ENCODE measurements around the gene TBXAS1. TPM values are rescaled to one million over a fixed set of nuclear protein-coding genes. Genes with fewer than 3 reads are reported as not detected.

The TBXAS1 gene
- total and polyA plus RNA-seq, 2 of the 8 experiments (the other 6 are each of a cell fraction or from before 2014, with no cell fraction given): 0.86 to 2.1 TPM

GRCh38 chr7:139798892-139799291, 30.2 kb upstream of the TBXAS1 start:
- ChIA-PET POLR2A (ENCODE audit: partially characterized antibody) (interaction anchor here (0.9 to 1.1 kb wide), 2 partner anchors 9 to 11 kb away, joined by 3 read pairs; no protein-coding TSS in a partner anchor), CTCF (ENCODE audit: partially characterized antibody) (interaction anchor here (1.5 kb wide), 1 partner anchor 178 kb away, joined by 3 read pairs; no protein-coding TSS in a partner anchor)
- Histone ChIP-seq H3K27me3 (replicated peaks in 1 of 4; ENCODE audit: control insufficient read depth in 3 of 4, extremely low read depth in 1 of 4, insufficient read depth in 3 of 4, low read length in 3 of 4) (no peaks in the 10 kb centered on the region), H3K4ac (replicated peaks; ENCODE audit: insufficient read length, low read depth, low read length) (no peak overlapping the region), H3K9ac (replicated peaks in 1 of 4; ENCODE audit: extremely low read depth in 1 of 4, low read depth in 3 of 4, low read length in 3 of 4) (no peak overlapping the region; a peak in 2 of 7 replicates), H2BK120ac (replicated peaks; ENCODE audit: low read depth, low read length) (no peak overlapping the region), H4K20me1 (replicated peaks in 1 of 2; ENCODE audit: control insufficient read depth in 1 of 2, insufficient read depth in 2 of 2, low read length in 2 of 2) (no peaks in the 10 kb centered on the region), H2BK15ac (ENCODE audit: low read length) (no peak overlapping the region), H3K14ac (ENCODE audit: insufficient read length) (no peak overlapping the region), H3K18ac (ENCODE audit: extremely low read depth, low read length) (no peak overlapping the region), H2BK20ac (ENCODE audit: low read length) (no peak overlapping the region), H2AK5ac (ENCODE audit: low read depth, low read length) (no peak overlapping the region), H3K36me3 (ENCODE audit: control insufficient read depth in 2 of 4, insufficient read depth in 4 of 4, low read length in 3 of 4) (no peaks in the 10 kb centered on the region), H2BK5ac (ENCODE audit: low read depth, low read length) (no peak overlapping the region), H3K79me1 (ENCODE audit: low read depth, low read length) (no peaks in the 10 kb centered on the region), H4K91ac (replicated peaks; ENCODE audit: insufficient read length, low read length) (no peak overlapping the region), H3K9me3 (ENCODE audit: insufficient read depth in 2 of 2, low read depth in 1 of 2, low read length in 1 of 2) (peaks cover 10 to 15% of the 10 kb centered on the region in 2 experiments), H3K56ac (replicated peaks; ENCODE audit: insufficient read length, low read depth, low read length) (no peak overlapping the region), H2BK12ac (ENCODE audit: low read depth, low read length) (no peak overlapping the region), H2AFZ (ENCODE audit: low read length) (no peak overlapping the region), H3K79me2 (ENCODE audit: control insufficient read depth in 1 of 2, insufficient read depth in 2 of 2, low read length in 2 of 2) (no peaks in the 10 kb centered on the region), H4K5ac (ENCODE audit: insufficient read length, low read depth, low read length) (no peak overlapping the region), H3K23me2 (ENCODE audit: low read depth, low read length) (no peaks in the 10 kb centered on the region), H3K27ac (ENCODE audit: low read depth, low read length) (no peak overlapping the region), H3K23ac (ENCODE audit: insufficient read length) (no peak overlapping the region), H3K4me2 (ENCODE audit: insufficient read depth in 1 of 2, low read depth in 2 of 2, low read length in 2 of 2) (no peak overlapping the region), H3K4me3 (ENCODE audit: extremely low read depth in 1 of 4, insufficient read depth in 2 of 4, low read depth in 3 of 4, low read length in 4 of 4) (no peak overlapping the region), H4K8ac (ENCODE audit: extremely low read depth, insufficient read depth, low read length) (no peak overlapping the region), H3K4me1 (replicated peaks in 1 of 4; ENCODE audit: control insufficient read depth in 3 of 4, insufficient read depth in 4 of 4, low read length in 3 of 4) (no peaks in the 10 kb centered on the region)
- FAIRE-seq (no peak), DNase-seq (ENCODE audit: low read depth in 1 of 2, low spot score in 2 of 2) (no peak)
- TF ChIP-seq ASH2L (IDR thresholded peaks at IDR 0.05; ENCODE audit: low read length): no peak
- TF ChIP-seq EZH2 (IDR thresholded peaks at IDR 0.05; ENCODE audit: low read depth, low read length, severe bottlenecking): no peak
- no peak for TF ChIP-seq EGR1 (IDR thresholded peaks at IDR 0.05; ENCODE audit: borderline replicate concordance, low read depth, low read length)
- TF ChIP-seq ATF2 (IDR thresholded peaks at IDR 0.05; ENCODE audit: low read length): no peak
- TF ChIP-seq NRF1 (IDR thresholded peaks at IDR 0.05; ENCODE audit: low read depth, low read length): no peak
- no peak for TF ChIP-seq RNF2 (IDR thresholded peaks at IDR 0.05; ENCODE audit: borderline replicate concordance, low read depth, low read length, missing control alignments, poor library complexity, severe bottlenecking)
- TF ChIP-seq KDM1A (IDR thresholded peaks at IDR 0.05; ENCODE audit: borderline replicate concordance, low read length): no peak
- 73% methylated on average over 3 of the region's 4 CpGs; no CpG with 5 or more reads in 1 of the 2 experiments for WGBS, 2 experiments (ENCODE audit: extremely low coverage in 1 of 2, insufficient coverage in 1 of 2, insufficient read length in 1 of 2, insufficient replicate concordance in 2 of 2, low coverage in 1 of 2, low lambda C conversion rate in 2 of 2, missing lambda C conversion rate in 1 of 2)

Measured in H1 (cell line).